Hepatocyte (in vitro differentiated cells): Measurements from ENCODE around the gene EPHA4. TPM values are rescaled to one million over a fixed set of nuclear protein-coding genes. Genes with fewer than 3 reads are reported as not detected.

Experiments used
- DNase-seq: peaks from one replicate; pipeline ENCODE4 v3.0.0-alpha.2; 2016; ENCODE audit warnings: low spot score
- H2AFZ ChIP-seq: fragments of 200-600 bp; sonication (generic); 2 replicates; pipeline ENCODE4 v1.6.0; 2016; ENCODE audit warnings: antibody characterized with exemption, mild to moderate bottlenecking
- H3K27ac ChIP-seq: fragments of 200-600 bp; sonication (generic); 2 replicates; pipeline ENCODE4 v1.5.1; 2016; ENCODE audit warnings: mild to moderate bottlenecking
- H3K27me3 ChIP-seq: fragments of 200-600 bp; sonication (generic); 2 replicates; pipeline ENCODE4 v1.6.1; 2016
- H3K36me3 ChIP-seq: fragments of 200-600 bp; sonication (generic); replicated peaks from 2 replicates; pipeline ENCODE4 v1.5.1; 2016; ENCODE audit warnings: low read depth; ENCODE audit not compliant: insufficient read depth
- H3K4me1 ChIP-seq: fragments of 200-600 bp; sonication (generic); 2 replicates; pipeline ENCODE4 v1.5.1; 2016; ENCODE audit warnings: mild to moderate bottlenecking, moderate library complexity; ENCODE audit not compliant: insufficient read depth
- H3K4me2 ChIP-seq: fragments of 200-600 bp; sonication (generic); 2 replicates; pipeline ENCODE4 v1.6.0; 2016
- H3K4me3 ChIP-seq: fragments of 200-600 bp; sonication (generic); 2 replicates; pipeline ENCODE4 v1.5.1; 2016; ENCODE audit warnings: mild to moderate bottlenecking
- H3K79me2 ChIP-seq: fragments of 200-600 bp; sonication (generic); 2 replicates; pipeline ENCODE4 v1.6.0; 2017; ENCODE audit warnings: mild to moderate bottlenecking
- H3K9me2 ChIP-seq: fragments of 200-600 bp; sonication (generic); replicated peaks from 2 replicates; pipeline ENCODE4 v1.6.0; 2017; ENCODE audit warnings: mild to moderate bottlenecking; ENCODE audit not compliant: insufficient read depth
- H3K9me3 ChIP-seq: fragments of 200-600 bp; sonication (generic); 2 replicates; pipeline ENCODE4 v1.5.1; 2016; ENCODE audit warnings: low read depth, mild to moderate bottlenecking
- H4K20me1 ChIP-seq: fragments of 200-600 bp; sonication (generic); 2 replicates; pipeline ENCODE4 v1.6.0; 2016; ENCODE audit warnings: mild to moderate bottlenecking; ENCODE audit not compliant: insufficient read depth, poor library complexity, severe bottlenecking
- CTCF ChIP-seq: fragments of 200-600 bp; sonication (generic); IDR thresholded peaks from 2 replicates; pipeline ENCODE4 v1.5.1; 2016; ENCODE audit warnings: antibody characterized with exemption, mild to moderate bottlenecking; ENCODE audit not compliant: poor library complexity
- EZH2 ChIP-seq: fragments of 200-600 bp; sonication (generic); IDR thresholded peaks from 2 replicates; pipeline ENCODE4 v1.6.1; 2016; ENCODE audit warnings: antibody characterized with exemption, mild to moderate bottlenecking, borderline replicate concordance
- EZH2phosphoT487 ChIP-seq: fragments of 200-600 bp; sonication (generic); IDR thresholded peaks from one replicate; pipeline ENCODE4 v1.6.1; 2018; ENCODE audit warnings: antibody characterized with exemption, mild to moderate bottlenecking, low read depth, moderate library complexity; ENCODE audit not compliant: unreplicated experiment, severe bottlenecking
- WGBS: methylation state at CpG from one replicate; pipeline ENCODE4 v1.1.6; 2016; ENCODE audit warnings: low lambda C conversion rate; ENCODE audit errors: missing lambda C conversion rate; 5-methylcytosine and 5-hydroxymethylcytosine counted together
- polyA plus RNA-seq: library from polyadenylated mRNA; unstranded; fragments of >200 nt; fragmentation: Nextera tagmentation; extraction: Ambion mirVana; gene quantifications from 2 replicates; pipeline ENCODE4 v1.2.1, GENCODE V29; 2016
- total RNA-seq: library from RNA; depleted of rRNA; stranded (reverse); fragments of >200 nt; gene quantifications from 2 replicates; pipeline ENCODE4 v1.2.3, GENCODE V29; 2014

The EPHA4 gene
- total and polyA plus RNA-seq, 2 experiments from 2014 or later: 7.8 to 36.8 TPM

- WGBS: 94% methylated on average over 7 of the region's 7 CpGs
These were observed 142.2 kb downstream of the EPHA4 start for GRCh38 chr2:221429741-221430491.

GRCh38 chr2:221428896-221429295 lies 143.2 kb downstream of the EPHA4 start:
- Histone ChIP-seq H3K9me3 (no peaks in the 10 kb centered on the region), H3K27me3 (no peaks in the 10 kb centered on the region), H3K27ac (no peak overlapping the region)

More at GRCh38 chr2:221429741-221430491, 142.2 kb downstream of the EPHA4 start:
- Histone ChIP-seq H3K79me2 (no peaks in the 10 kb centered on the region), H3K4me3 (no peak overlapping the region), H3K27ac (no peak overlapping the region), H3K9me2 (no peaks in the 10 kb centered on the region), H3K9me3 (no peaks in the 10 kb centered on the region), H2AFZ (no peak overlapping the region), H4K20me1 (no peaks in the 10 kb centered on the region), H3K4me2 (no peak overlapping the region), H3K27me3 (no peaks in the 10 kb centered on the region), H3K4me1 (no peaks in the 10 kb centered on the region), H3K36me3 (no peaks in the 10 kb centered on the region)
- TF ChIP-seq EZH2: no peak
- no peak for TF ChIP-seq EZH2phosphoT487
- no peak for TF ChIP-seq CTCF
- DNase-seq: no peak

GRCh38 chr2:221426929-221427328 lies 145.2 kb downstream of the EPHA4 start:
- no peak overlapping the region for H2AFZ ChIP-seq
- no peak overlapping the region for H3K27ac ChIP-seq
- no peaks in the 10 kb centered on the region for H3K9me3 ChIP-seq
- 82% methylated on average over 6 of the region's 6 CpGs for WGBS
- TF ChIP-seq CTCF (no peak), EZH2phosphoT487 (no peak), EZH2 (no peak)
- no peak for DNase-seq
- no peaks in the 10 kb centered on the region for H3K4me1 ChIP-seq
- no peaks in the 10 kb centered on the region for H3K9me2 ChIP-seq
- no peaks in the 10 kb centered on the region for H3K36me3 ChIP-seq
- no peak overlapping the region for H3K4me3 ChIP-seq
- no peaks in the 10 kb centered on the region for H4K20me1 ChIP-seq
- H3K4me2 ChIP-seq: no peak overlapping the region
- no peaks in the 10 kb centered on the region for H3K27me3 ChIP-seq
- no peaks in the 10 kb centered on the region for H3K79me2 ChIP-seq

More at GRCh38 chr2:221428896-221429295, 143.2 kb downstream of the EPHA4 start:
- no peak overlapping the region for H3K4me2 ChIP-seq
- H3K9me2 ChIP-seq: no peaks in the 10 kb centered on the region
- 94% methylated on average over 2 of the region's 2 CpGs for WGBS
- H3K36me3 ChIP-seq: no peaks in the 10 kb centered on the region
- H3K4me1 ChIP-seq: no peaks in the 10 kb centered on the region
- DNase-seq: no peak
- no peaks in the 10 kb centered on the region for H4K20me1 ChIP-seq
- H2AFZ ChIP-seq: no peak overlapping the region
- H3K79me2 ChIP-seq: no peaks in the 10 kb centered on the region
- no peak overlapping the region for H3K4me3 ChIP-seq
- TF ChIP-seq EZH2phosphoT487 (no peak), CTCF (no peak), EZH2 (no peak)
